HepG2 (cell line): Measurements from ENCODE around the gene SAMD8. TPM values are rescaled to one million over a fixed set of nuclear protein-coding genes. Genes with fewer than 3 reads are reported as not detected.

Experiments used
- ARNT ChIP-seq: fragments of 450-650 bp; IDR thresholded peaks from 2 replicates; pipeline ENCODE4 v1.6.1; 2017
- BORCS8-MEF2B ChIP-seq: sonication (generic); formaldehyde crosslinking; IDR thresholded peaks from 2 replicates; pipeline ENCODE4 v1.8.0; 2022; ENCODE audit warnings: mild to moderate bottlenecking, missing genetic modification reagents
- CCAR2 ChIP-seq: fragments of 200-400 bp; formaldehyde crosslinking; optimal IDR thresholded peaks from 2 replicates; pipeline ENCODE3; 2018; ENCODE audit warnings: low read depth, mild to moderate bottlenecking, low read length, moderate library complexity
- MXI1 ChIP-seq: IDR thresholded peaks from 3 replicates; pipeline ENCODE4 v1.6.1; 2012; ENCODE audit warnings: low read depth, low read length, inconsistent platforms, borderline replicate concordance
- NR1H2 ChIP-seq: sonication (generic); formaldehyde crosslinking; IDR thresholded peaks from 2 replicates; pipeline ENCODE4 v1.8.1; 2022; ENCODE audit warnings: low read depth, missing genetic modification reagents, borderline replicate concordance
- POGZ ChIP-seq: sonication (generic); formaldehyde crosslinking; IDR thresholded peaks from 2 replicates; pipeline ENCODE4 v1.4.0; 2020; ENCODE audit warnings: mild to moderate bottlenecking, missing genetic modification reagents
- SAFB2 ChIP-seq: sonication (generic); formaldehyde crosslinking; IDR thresholded peaks from 2 replicates; pipeline ENCODE4 v1.5.1; 2020; ENCODE audit warnings: missing genetic modification reagents, low read depth, mild to moderate bottlenecking, borderline replicate concordance
- SMC3 ChIP-seq: IDR thresholded peaks from 2 replicates; pipeline ENCODE4 v1.6.1; 2011; ENCODE audit warnings: low read length, improper control_type of control experiment
- STAG1 ChIP-seq: sonication (generic); formaldehyde crosslinking; IDR thresholded peaks from 2 replicates; pipeline ENCODE4 v1.4.0; 2020; ENCODE audit warnings: missing genetic modification reagents
- TEAD3 ChIP-seq: optimal IDR thresholded peaks from 2 replicates; pipeline ENCODE3; 2016; ENCODE audit warnings: borderline replicate concordance
- THYN1 ChIP-seq: sonication (generic); formaldehyde crosslinking; IDR thresholded peaks from 2 replicates; pipeline ENCODE4 v1.8.1; 2023; ENCODE audit warnings: low read depth, mild to moderate bottlenecking, moderate library complexity, missing genetic modification reagents, borderline replicate concordance
- ZBTB4 ChIP-seq: sonication (generic); formaldehyde crosslinking; IDR thresholded peaks from 2 replicates; pipeline ENCODE4 v1.4.0; 2020; ENCODE audit warnings: missing genetic modification reagents, mild to moderate bottlenecking, borderline replicate concordance
- ZBTB8A ChIP-seq: sonication (generic); formaldehyde crosslinking; IDR thresholded peaks from 2 replicates; pipeline ENCODE4 v1.4.0; 2020; ENCODE audit warnings: mild to moderate bottlenecking, low read depth, missing genetic modification reagents, borderline replicate concordance
- ZFP1 ChIP-seq: IDR thresholded peaks from 2 replicates; pipeline ENCODE4 v1.6.1; 2016
- ZMAT5 ChIP-seq: sonication (generic); formaldehyde crosslinking; IDR thresholded peaks from 2 replicates; pipeline ENCODE4 v1.5.0; 2020; ENCODE audit warnings: mild to moderate bottlenecking, low read depth, missing genetic modification reagents, borderline replicate concordance
- ZNF143 ChIP-seq: sonication (generic); formaldehyde crosslinking; IDR thresholded peaks from 2 replicates; pipeline ENCODE4 v1.4.0; 2020; ENCODE audit warnings: missing genetic modification reagents
- ZNF292 ChIP-seq: sonication (generic); formaldehyde crosslinking; IDR thresholded peaks from 2 replicates; pipeline ENCODE4 v1.8.1; 2022; ENCODE audit warnings: mild to moderate bottlenecking, low read depth, missing genetic modification reagents, borderline replicate concordance
- ZNF496 ChIP-seq: sonication (generic); formaldehyde crosslinking; IDR thresholded peaks from 2 replicates; pipeline ENCODE4 v1.8.1; 2023; ENCODE audit warnings: mild to moderate bottlenecking, moderate library complexity, missing genetic modification reagents; ENCODE audit not compliant: insufficient replicate concordance
- ZNF570 ChIP-seq: sonication (generic); formaldehyde crosslinking; IDR thresholded peaks from 2 replicates; pipeline ENCODE4 v1.4.0; 2020; ENCODE audit warnings: mild to moderate bottlenecking, missing genetic modification reagents, borderline replicate concordance
- ZNF746 ChIP-seq: sonication (generic); formaldehyde crosslinking; IDR thresholded peaks from 2 replicates; pipeline ENCODE4 v1.8.0; 2022; ENCODE audit warnings: mild to moderate bottlenecking, missing genetic modification reagents
- ZNF775 ChIP-seq: sonication (generic); formaldehyde crosslinking; IDR thresholded peaks from 2 replicates; pipeline ENCODE4 v1.4.0; 2020; ENCODE audit warnings: missing genetic modification reagents, mild to moderate bottlenecking, moderate library complexity, borderline replicate concordance
- ZNF792 ChIP-seq: IDR thresholded peaks from 2 replicates; pipeline ENCODE4 v1.6.1; 2016
- ZSCAN9 ChIP-seq: IDR thresholded peaks from 2 replicates; pipeline ENCODE4 v1.6.1; 2016; ENCODE audit warnings: borderline replicate concordance
- polyA plus RNA-seq, 8 experiments: library from polyadenylated mRNA; depleted of rRNA in 3 of 8; stranded (reverse) in 7 of 8; unstranded in 1 of 8; fragments of >200 nt; fragmentation: Illumina TruSeq in 4 of 8; extraction: Trizol in 4 of 8; gene quantifications; 2 replicates each; pipeline versions ENCODE4 v1.2.1 to v1.2.3, GENCODE V29; 2011 to 2016; ENCODE audit warnings: low read depth in 4 of 8, missing spikeins in 1 of 8, mixed read lengths in 1 of 8; ENCODE audit not compliant: insufficient read depth in 1 of 8
- total RNA-seq, 5 experiments: library from RNA; depleted of rRNA; stranded (reverse); fragments of >200 nt; fragmentation: Illumina TruSeq; extraction: Trizol; gene quantifications; 2 replicates each; pipeline ENCODE4 v1.2.3, GENCODE V29; 2016; ENCODE audit warnings: low read depth in 1 of 5
- TF ChIP-seq, protein P1 (sequence below): sonication (generic); formaldehyde crosslinking; IDR thresholded peaks from 2 replicates; pipeline ENCODE4 v1.5.1; 2020; ENCODE audit warnings: missing genetic modification reagents, mild to moderate bottlenecking, borderline replicate concordance
- TF ChIP-seq, protein P2 (sequence below): sonication (generic); formaldehyde crosslinking; IDR thresholded peaks from 2 replicates; pipeline ENCODE4 v1.8.0; 2022; ENCODE audit warnings: mild to moderate bottlenecking, missing genetic modification reagents; ENCODE audit not compliant: insufficient replicate concordance

The SAMD8 gene
- total and polyA plus RNA-seq, 2 of the 13 experiments (the other 11 are each of a cell fraction or from before 2014, with no cell fraction given): 10.4 to 13.2 TPM

DNA sequence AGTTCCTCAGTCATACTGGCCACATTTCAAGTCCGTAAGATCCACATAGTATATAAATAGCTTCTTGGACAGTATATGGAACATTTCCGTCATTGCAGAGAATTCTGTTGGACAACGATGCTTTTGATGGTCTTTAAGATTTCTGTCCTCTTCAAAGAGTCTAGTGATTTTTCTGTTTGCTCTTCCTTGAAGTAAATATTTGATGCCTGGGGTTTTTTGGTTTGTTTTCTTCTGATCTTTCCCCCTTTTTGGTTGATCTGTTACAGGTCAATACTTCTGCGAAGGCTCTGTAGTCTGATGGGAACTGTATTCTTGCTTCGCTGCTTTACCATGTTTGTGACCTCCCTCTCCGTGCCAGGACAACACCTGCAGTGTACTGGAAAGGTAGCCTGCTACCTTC lies 56.8 kb downstream of the SAMD8 start (continued):
- TF ChIP-seq SMC3: no peak
- TF ChIP-seq ZNF570 (CRISPR knock-in tag): no peak
- no peak for TF ChIP-seq BORCS8-MEF2B (CRISPR knock-in tag)
- TF ChIP-seq ZNF746 (CRISPR knock-in tag): no peak
- no peak for TF ChIP-seq ZNF143 (CRISPR knock-in tag)
- peak; percentile 69 for TF ChIP-seq TEAD3
- peak; percentile 18; the same call in 1 of the 2 replicates for TF ChIP-seq STAG1 (CRISPR knock-in tag)
- no peak for TF ChIP-seq ARNT
- no peak for TF ChIP-seq ZBTB4 (CRISPR knock-in tag)
- TF ChIP-seq ZNF792 (CRISPR knock-in tag): no peak
- no peak for TF ChIP-seq CCAR2
- TF ChIP-seq POGZ: peak; percentile 50; the same call in 1 of the 2 replicates
- TF ChIP-seq ZSCAN9 (CRISPR knock-in tag): no peak
- TF ChIP-seq ZFP1 (CRISPR knock-in tag): no peak
- no peak for TF ChIP-seq ZNF292 (CRISPR knock-in tag)
- no peak for TF ChIP-seq SAFB2
- no peak for TF ChIP-seq NR1H2 (CRISPR knock-in tag)
- no peak for TF ChIP-seq ZMAT5
- no peak for TF ChIP-seq MXI1
- TF ChIP-seq ZNF775 (CRISPR knock-in tag): no peak
- no peak for TF ChIP-seq THYN1 (CRISPR knock-in tag)
- TF ChIP-seq, protein P1, sequence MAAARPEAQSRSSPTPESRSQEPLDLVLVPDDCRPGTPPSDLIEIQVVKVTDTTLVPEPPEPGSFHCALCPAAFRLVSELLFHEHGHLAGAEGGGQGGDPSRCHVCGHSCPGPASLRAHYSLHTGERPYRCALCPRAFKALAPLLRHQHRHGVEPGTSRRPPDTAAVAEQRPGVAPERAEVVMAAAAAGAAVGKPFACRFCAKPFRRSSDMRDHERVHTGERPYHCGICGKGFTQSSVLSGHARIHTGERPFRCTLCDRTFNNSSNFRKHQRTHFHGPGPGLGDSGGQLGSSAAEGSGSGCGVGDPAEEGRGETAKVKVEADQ (CRISPR knock-in tag): peak; percentile 46; the same call in 1 of the 2 replicates
- TF ChIP-seq, protein P2, sequence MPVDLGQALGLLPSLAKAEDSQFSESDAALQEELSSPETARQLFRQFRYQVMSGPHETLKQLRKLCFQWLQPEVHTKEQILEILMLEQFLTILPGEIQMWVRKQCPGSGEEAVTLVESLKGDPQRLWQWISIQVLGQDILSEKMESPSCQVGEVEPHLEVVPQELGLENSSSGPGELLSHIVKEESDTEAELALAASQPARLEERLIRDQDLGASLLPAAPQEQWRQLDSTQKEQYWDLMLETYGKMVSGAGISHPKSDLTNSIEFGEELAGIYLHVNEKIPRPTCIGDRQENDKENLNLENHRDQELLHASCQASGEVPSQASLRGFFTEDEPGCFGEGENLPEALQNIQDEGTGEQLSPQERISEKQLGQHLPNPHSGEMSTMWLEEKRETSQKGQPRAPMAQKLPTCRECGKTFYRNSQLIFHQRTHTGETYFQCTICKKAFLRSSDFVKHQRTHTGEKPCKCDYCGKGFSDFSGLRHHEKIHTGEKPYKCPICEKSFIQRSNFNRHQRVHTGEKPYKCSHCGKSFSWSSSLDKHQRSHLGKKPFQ (CRISPR knock-in tag): no peak
- no peak for TF ChIP-seq ZNF496 (CRISPR knock-in tag)
- TF ChIP-seq ZBTB8A (CRISPR knock-in tag): no peak
